ENCODE measurements around the gene IL9.
A peak's percentile ranks its signal among the peaks of the same experiment; 100 is the strongest.

The IL9 gene

GRCh38 chr5:135887447-135887864 lies 8.2 kb downstream of the IL9 start:
- TF ChIP-seq CTCF (IDR thresholded peaks at IDR 0.05): peak; percentile 77 to 80
- Histone ChIP-seq H3K4me3 (no peak overlapping the region), H3K36me3 (no peaks in the 10 kb centered on the region), H3K27ac (no peak overlapping the region), H3K4me1 (peaks cover 0 to 3% (median 0%) of the 10 kb centered on the region in 4 donors), H3K9me3 (no peaks in the 10 kb centered on the region), H3K27me3 (peaks cover 0 to 21% of the 10 kb centered on the region in 2 donors)
- no peak for DNase-seq
- intact Hi-C loops (cut with DNase I; ENCODE audit: low total_unique reads): loop anchor here (5.0 kb wide), 1 partner anchor 195 kb away; no protein-coding TSS in a partner anchor

GRCh38 chr5:135886136-135886535 lies 9.5 kb downstream of the IL9 start:
- Histone ChIP-seq H3K4me3 (no peak overlapping the region), H3K27ac (no peak overlapping the region), H3K9me3 (no peaks in the 10 kb centered on the region), H3K4me1 (peaks cover 0 to 3% (median 1%) of the 10 kb centered on the region in 4 donors), H3K27me3 (peaks cover 0 to 24% of the 10 kb centered on the region in 2 donors), H3K36me3 (no peaks in the 10 kb centered on the region)
- intact Hi-C loops (cut with DNase I; ENCODE audit: low total_unique reads): loop anchor here (5.0 kb wide), 1 partner anchor 196 kb away; no protein-coding TSS in a partner anchor
- TF ChIP-seq CTCF (IDR thresholded peaks at IDR 0.05): no peak
- DNase-seq: no peak

GRCh38 chr5:135885031-135885430 lies 10.6 kb downstream of the IL9 start:
- no peak overlapping the region for H3K27ac ChIP-seq
- H3K36me3 ChIP-seq: no peaks in the 10 kb centered on the region
- no peak overlapping the region for H3K4me3 ChIP-seq
- peaks cover 0 to 5% (median 1%) of the 10 kb centered on the region in 4 donors for H3K4me1 ChIP-seq
- no peak for TF ChIP-seq CTCF (IDR thresholded peaks at IDR 0.05)
- H3K27me3 ChIP-seq: peaks cover 0 to 35% of the 10 kb centered on the region in 2 donors
- no peak for DNase-seq
- intact Hi-C loops (cut with DNase I; ENCODE audit: low total_unique reads): loop anchor here (2.0 to 5.0 kb wide), 2 partner anchors 197 to 328 kb away; no protein-coding TSS in a partner anchor
- no peaks in the 10 kb centered on the region for H3K9me3 ChIP-seq

GRCh38 chr5:135883441-135883840 lies 12.2 kb downstream of the IL9 start:
- DNase-seq: no peak
- no peak overlapping the region for H3K27ac ChIP-seq
- H3K4me3 ChIP-seq: no peak overlapping the region
- peaks cover 0 to 5% (median 1%) of the 10 kb centered on the region in 4 donors for H3K4me1 ChIP-seq
- no peaks in the 10 kb centered on the region for H3K36me3 ChIP-seq
- H3K9me3 ChIP-seq: no peaks in the 10 kb centered on the region
- intact Hi-C loops (cut with DNase I; ENCODE audit: low total_unique reads): no loop called here
- no peak for TF ChIP-seq CTCF (IDR thresholded peaks at IDR 0.05)
- peaks cover 0 to 38% of the 10 kb centered on the region in 2 donors for H3K27me3 ChIP-seq

GRCh38 chr5:135883026-135883425 lies 12.6 kb downstream of the IL9 start:
- no peak overlapping the region for H3K27ac ChIP-seq
- no peak overlapping the region for H3K4me3 ChIP-seq
- no peak for DNase-seq
- intact Hi-C loops (cut with DNase I; ENCODE audit: low total_unique reads): no loop called here
- no peaks in the 10 kb centered on the region for H3K36me3 ChIP-seq
- no peak for TF ChIP-seq CTCF (IDR thresholded peaks at IDR 0.05)
- H3K27me3 ChIP-seq: peaks cover 0 to 37% of the 10 kb centered on the region in 2 donors
- no peaks in the 10 kb centered on the region for H3K9me3 ChIP-seq
- H3K4me1 ChIP-seq: peaks cover 0 to 5% (median 1%) of the 10 kb centered on the region in 4 donors

GRCh38 chr5:135881819-135882218 lies 13.8 kb downstream of the IL9 start:
- DNase-seq: no peak
- Histone ChIP-seq H3K27me3 (peaks cover 0 to 28% of the 10 kb centered on the region in 2 donors), H3K9me3 (no peaks in the 10 kb centered on the region), H3K4me3 (no peak overlapping the region), H3K36me3 (no peaks in the 10 kb centered on the region), H3K4me1 (peaks cover 0 to 5% (median 0%) of the 10 kb centered on the region in 4 donors), H3K27ac (no peak overlapping the region)
- no peak for TF ChIP-seq CTCF (IDR thresholded peaks at IDR 0.05)
- intact Hi-C loops (cut with DNase I; ENCODE audit: low total_unique reads): no loop called here
